ENCODE measurements around the gene SMARCB1. TPM values are rescaled to one million over a fixed set of nuclear protein-coding genes. Genes with fewer than 3 reads are reported as not detected.

The SMARCB1 gene
- total RNA-seq, 2 experiments from 2014 or later = 112 to 113 TPM

DNA sequence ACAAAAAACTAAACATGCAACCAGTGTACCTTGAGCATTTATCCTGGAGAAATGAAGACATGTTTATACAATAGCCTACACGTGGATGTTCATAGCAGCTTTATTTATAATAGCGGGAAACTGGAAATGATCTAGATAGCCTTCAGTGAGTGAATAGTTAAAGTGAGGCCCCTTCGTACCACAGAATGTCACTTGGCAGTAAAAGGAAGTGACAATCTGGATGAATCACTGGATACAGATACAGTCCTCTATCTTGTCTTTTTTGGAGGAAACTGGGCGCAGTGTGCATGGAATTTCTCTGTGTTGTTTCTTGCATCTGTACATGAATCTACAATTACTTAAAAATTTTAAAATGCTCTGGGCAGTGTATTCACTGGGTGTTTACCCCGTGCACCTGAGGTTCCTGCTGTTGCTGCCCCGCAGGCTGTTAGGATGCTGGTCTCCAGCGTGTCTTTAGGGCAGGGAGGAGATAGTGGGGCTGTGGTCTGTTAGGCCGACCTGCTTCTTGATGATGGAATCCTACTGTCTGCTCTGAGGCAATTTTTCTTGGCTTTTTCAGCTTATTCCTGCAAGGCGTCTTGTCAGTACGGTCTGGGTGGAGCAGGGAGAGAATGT lies 28.9 kb downstream of the SMARCB1 start:
- no peak overlapping the region for H3K27ac Mint-ChIP-seq
- no peak for ATAC-seq
- peaks cover 64% of the 10 kb centered on the region for H3K36me3 Mint-ChIP-seq (ENCODE audit: low read depth)

DNA sequence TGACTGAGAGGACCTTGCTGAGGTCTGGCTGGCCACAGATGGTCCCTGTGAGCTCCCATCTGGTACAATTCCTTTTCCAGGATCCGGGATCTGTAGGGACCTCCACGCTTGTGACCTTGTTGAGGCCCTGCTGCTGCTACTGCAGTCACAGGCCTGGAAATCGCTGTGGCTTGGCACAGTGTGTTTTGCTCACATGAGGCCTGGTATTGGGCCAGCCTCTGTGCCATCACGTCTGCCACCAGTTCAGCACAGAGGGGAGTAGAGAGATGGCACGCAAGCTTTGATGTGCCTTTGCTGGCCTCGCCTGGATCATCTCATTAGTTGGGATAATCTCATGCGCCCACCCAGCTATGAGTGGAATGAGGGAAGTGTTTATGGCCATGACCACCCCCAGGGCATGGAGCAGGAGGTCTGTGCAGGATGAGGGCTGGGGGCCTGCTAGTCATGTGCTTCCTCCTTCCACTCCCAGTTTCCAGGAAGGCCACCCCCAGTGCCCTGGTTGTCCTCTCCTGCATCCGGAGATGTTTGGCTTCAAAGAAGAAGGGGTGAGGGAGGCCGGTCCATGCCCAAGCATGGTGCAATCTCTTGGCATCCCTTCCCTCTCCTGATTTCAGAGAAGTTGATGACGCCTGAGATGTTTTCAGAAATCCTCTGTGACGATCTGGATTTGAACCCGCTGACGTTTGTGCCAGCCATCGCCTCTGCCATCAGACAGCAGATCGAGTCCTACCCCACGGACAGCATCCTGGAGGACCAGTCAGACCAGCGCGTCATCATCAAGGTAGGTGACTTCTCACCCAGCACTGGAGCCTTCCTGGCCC lies 29.6 kb downstream of the SMARCB1 start:
- ATAC-seq (no peak), DNase-seq (no peak)
- H3K9me3 Mint-ChIP-seq (ENCODE audit: insufficient read depth) = no peaks in the 10 kb centered on the region
- peaks cover 67% of the 10 kb centered on the region for H3K36me3 Mint-ChIP-seq (ENCODE audit: low read depth)
- ChIA-PET CTCF (no interaction called here), POLR2A (no interaction called here)
- H3K27me3 Mint-ChIP-seq (ENCODE audit: low read depth) = no peaks in the 10 kb centered on the region
- H3K4me1 Mint-ChIP-seq (ENCODE audit: low read depth) = peaks cover 26% of the 10 kb centered on the region
- no peak overlapping the region for H3K27ac Mint-ChIP-seq
- H3K4me3 Mint-ChIP-seq = no peak overlapping the region

More for the DNA sequence above, 28.9 kb downstream of the SMARCB1 start:
- H3K4me3 Mint-ChIP-seq = no peak overlapping the region
- H3K9me3 Mint-ChIP-seq (ENCODE audit: insufficient read depth) = no peaks in the 10 kb centered on the region
- POLR2A ChIA-PET = interaction anchor here (1.2 kb wide), 1 partner anchor 11 kb away, joined by 3 read pairs; no protein-coding TSS in a partner anchor
- H3K4me1 Mint-ChIP-seq (ENCODE audit: low read depth) = peaks cover 19% of the 10 kb centered on the region
- CTCF ChIA-PET = no interaction called here
- DNase-seq = no peak
- H3K27me3 Mint-ChIP-seq (ENCODE audit: low read depth) = no peaks in the 10 kb centered on the region

DNA sequence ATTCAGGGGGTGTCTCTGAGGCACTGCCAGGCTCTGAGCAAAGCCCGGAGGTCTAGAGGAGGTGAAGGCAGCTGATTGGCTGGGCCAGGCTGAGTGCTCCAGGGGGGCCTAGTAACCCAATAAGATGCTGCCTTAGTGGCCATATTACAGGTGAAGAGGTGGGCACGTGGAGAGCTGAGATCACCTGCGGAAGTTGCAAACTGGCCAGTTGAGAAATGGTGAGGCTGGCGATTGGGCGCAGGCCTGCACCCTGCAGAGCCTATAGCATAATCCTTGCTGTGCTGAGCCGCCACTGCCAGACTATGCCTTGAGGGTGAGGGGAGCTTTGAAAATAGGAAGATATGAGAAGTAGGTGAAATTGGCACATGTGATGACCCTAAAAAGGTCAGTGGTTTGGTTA lies 30.4 kb downstream of the SMARCB1 start:
- ATAC-seq (no peak), DNase-seq (no peak)
- Mint-ChIP-seq H3K27me3 (ENCODE audit: low read depth) (no peaks in the 10 kb centered on the region), H3K36me3 (ENCODE audit: low read depth) (peaks cover 68% of the 10 kb centered on the region), H3K27ac (no peak overlapping the region), H3K4me3 (no peak overlapping the region), H3K9me3 (ENCODE audit: insufficient read depth) (no peaks in the 10 kb centered on the region), H3K4me1 (ENCODE audit: low read depth) (peaks cover 31% of the 10 kb centered on the region)
- POLR2A ChIA-PET = no interaction called here
- CTCF ChIA-PET = no interaction called here

DNA sequence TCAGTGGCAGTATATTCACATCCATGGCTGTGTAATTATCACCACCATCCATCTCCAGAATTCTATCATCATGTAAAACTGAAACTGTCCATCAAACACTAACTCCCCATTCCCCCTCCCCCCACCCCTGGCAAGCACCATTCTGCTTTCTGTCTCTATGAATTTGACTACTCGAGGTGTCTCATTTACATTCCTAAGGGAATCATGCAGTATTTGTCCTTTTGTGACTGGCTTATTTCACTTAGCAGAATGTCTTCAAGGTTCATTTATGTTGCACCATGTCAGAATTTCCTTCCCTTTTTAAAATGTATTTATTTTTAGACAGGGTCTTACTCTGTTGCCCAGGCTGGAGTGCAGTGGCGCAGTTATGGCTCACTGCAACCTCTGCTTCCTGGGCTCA lies 31.8 kb downstream of the SMARCB1 start:
- H3K27ac Mint-ChIP-seq = peak overlapping the region; percentile 16
- no peak overlapping the region for H3K4me3 Mint-ChIP-seq

DNA sequence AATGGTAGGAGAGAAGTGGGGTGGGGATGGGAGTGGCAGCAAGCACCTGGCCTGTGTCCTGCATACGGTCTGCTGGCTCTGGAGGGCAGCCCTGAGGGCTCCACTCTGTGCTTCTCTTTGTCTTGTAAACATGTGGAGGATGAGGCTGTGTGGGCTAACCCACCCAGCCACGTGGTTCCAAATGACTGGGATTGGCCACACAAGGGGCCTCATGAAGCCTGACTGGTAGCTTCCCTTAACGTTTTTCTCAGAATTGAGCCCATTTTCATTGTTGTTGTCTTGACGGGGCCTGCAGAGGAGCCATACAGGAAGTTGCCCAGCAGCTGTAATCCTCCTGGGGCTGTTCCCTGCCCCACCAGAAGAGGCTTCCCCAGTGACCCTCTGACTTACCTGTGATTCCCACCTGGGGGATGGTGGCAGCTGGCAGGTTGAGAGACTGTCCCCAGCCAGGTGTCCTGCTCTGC lies 34.0 kb downstream of the SMARCB1 start:
- POLR2A ChIA-PET = interaction anchor here (0.6 to 2.0 kb wide), 5 partner anchors 15 to 74 kb away, joined by 3 to 12 read pairs (median 4); partner anchors contain the start of genes MIF, SLC2A11 and SMARCB1
- peak overlapping the region; percentile 97 for H3K27ac Mint-ChIP-seq
- peaks cover 82% of the 10 kb centered on the region for H3K36me3 Mint-ChIP-seq (ENCODE audit: low read depth)
- no peaks in the 10 kb centered on the region for H3K9me3 Mint-ChIP-seq (ENCODE audit: insufficient read depth)
- ATAC-seq = peak; percentile 89
- peak; percentile 84 for DNase-seq
- CTCF ChIA-PET = interaction anchor here (0.8 to 2.8 kb wide), 9 partner anchors 9 to 74 kb away, joined by 3 to 15 read pairs (median 4); partner anchors contain the start of genes C22orf15, DERL3, MIF and SLC2A11
- no peaks in the 10 kb centered on the region for H3K27me3 Mint-ChIP-seq (ENCODE audit: low read depth)
- H3K4me1 Mint-ChIP-seq (ENCODE audit: low read depth) = peaks cover 58% of the 10 kb centered on the region
- peak overlapping the region; percentile 41 for H3K4me3 Mint-ChIP-seq

More for the DNA sequence above, 31.8 kb downstream of the SMARCB1 start:
- peaks cover 73% of the 10 kb centered on the region for H3K36me3 Mint-ChIP-seq (ENCODE audit: low read depth)
- H3K27me3 Mint-ChIP-seq (ENCODE audit: low read depth) = no peaks in the 10 kb centered on the region
- ATAC-seq (no peak), DNase-seq (no peak)
- no peaks in the 10 kb centered on the region for H3K9me3 Mint-ChIP-seq (ENCODE audit: insufficient read depth)
- CTCF ChIA-PET = no interaction called here
- POLR2A ChIA-PET = no interaction called here
- H3K4me1 Mint-ChIP-seq (ENCODE audit: low read depth) = peaks cover 41% of the 10 kb centered on the region

DNA sequence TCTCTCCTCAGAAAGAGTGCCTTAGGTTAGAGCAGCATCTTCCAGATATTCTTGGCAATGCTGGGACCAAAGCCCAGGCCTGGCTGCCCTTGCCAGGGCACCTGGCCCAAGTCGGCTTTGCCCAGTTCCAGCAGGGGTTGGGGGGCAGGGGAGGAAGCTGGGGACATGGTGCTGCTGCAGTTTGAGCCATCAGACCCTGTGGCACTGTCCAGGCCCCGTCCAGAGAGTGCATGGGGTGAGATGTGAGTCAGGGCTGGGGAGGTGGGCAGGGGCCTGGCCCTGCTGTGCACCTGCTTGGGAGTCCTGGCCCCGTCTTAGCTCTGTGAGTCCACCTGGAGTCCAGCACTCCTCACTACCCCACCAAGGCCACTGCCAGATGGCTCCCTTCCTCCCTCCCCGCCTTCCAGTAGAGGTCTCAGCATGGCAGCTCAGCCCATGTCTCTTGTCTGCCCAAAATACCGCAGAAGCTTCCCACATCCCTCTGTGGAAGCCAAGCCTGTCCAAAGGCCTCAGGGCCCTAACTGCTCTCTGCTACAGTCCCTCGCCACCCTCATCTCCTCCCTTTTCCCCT lies 35.4 kb downstream of the SMARCB1 start:
- Mint-ChIP-seq H3K9me3 (ENCODE audit: insufficient read depth) (no peaks in the 10 kb centered on the region), H3K4me3 (no peak overlapping the region), H3K27ac (peak overlapping the region; percentile 85), H3K27me3 (ENCODE audit: low read depth) (no peaks in the 10 kb centered on the region), H3K36me3 (ENCODE audit: low read depth) (peaks cover 82% of the 10 kb centered on the region), H3K4me1 (ENCODE audit: low read depth) (peaks cover 68% of the 10 kb centered on the region)
- DNase-seq (no peak), ATAC-seq (no peak)
- ChIA-PET CTCF (interaction anchor here (1.2 to 2.8 kb wide), 4 partner anchors 28 to 72 kb away, joined by 4 to 15 read pairs (median 5); partner anchors contain the start of gene MIF), POLR2A (interaction anchor here (0.9 to 1.2 kb wide), 2 partner anchors 35 to 71 kb away, joined by 3 to 4 read pairs; partner anchors contain the start of gene SLC2A11)

DNA sequence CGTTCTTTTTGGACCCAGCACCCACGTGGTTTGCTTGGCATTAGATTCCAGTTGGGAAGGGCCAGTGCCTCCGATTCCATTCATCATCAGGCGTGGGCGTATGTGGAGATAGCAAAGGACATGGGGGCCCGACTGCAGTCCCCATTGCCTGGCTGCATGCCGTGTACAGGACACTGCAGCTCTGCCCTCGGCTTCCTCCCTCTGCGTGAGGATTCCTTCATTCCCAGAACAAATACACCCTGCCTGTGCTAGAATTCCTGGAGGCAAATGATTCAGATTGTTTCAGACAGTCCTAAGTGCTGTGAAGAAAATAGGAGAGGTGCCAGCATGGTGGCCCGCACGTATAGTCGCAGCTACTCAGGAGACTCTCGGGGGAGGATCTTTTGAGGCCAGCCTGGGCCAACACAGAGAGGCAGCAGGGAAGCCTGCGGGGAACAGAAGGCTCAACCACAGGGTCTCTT lies 36.6 kb downstream of the SMARCB1 start:
- ChIA-PET CTCF (interaction anchor here (2.5 kb wide), 1 partner anchor 27 kb away, joined by 7 read pairs; no protein-coding TSS in a partner anchor), POLR2A (no interaction called here)
- Mint-ChIP-seq H3K9me3 (ENCODE audit: insufficient read depth) (no peaks in the 10 kb centered on the region), H3K36me3 (ENCODE audit: low read depth) (peaks cover 81% of the 10 kb centered on the region), H3K4me1 (ENCODE audit: low read depth) (peaks cover 68% of the 10 kb centered on the region), H3K27ac (peak overlapping the region; percentile 78), H3K27me3 (ENCODE audit: low read depth) (no peaks in the 10 kb centered on the region), H3K4me3 (no peak overlapping the region)
- ATAC-seq (no peak), DNase-seq (no peak)

DNA sequence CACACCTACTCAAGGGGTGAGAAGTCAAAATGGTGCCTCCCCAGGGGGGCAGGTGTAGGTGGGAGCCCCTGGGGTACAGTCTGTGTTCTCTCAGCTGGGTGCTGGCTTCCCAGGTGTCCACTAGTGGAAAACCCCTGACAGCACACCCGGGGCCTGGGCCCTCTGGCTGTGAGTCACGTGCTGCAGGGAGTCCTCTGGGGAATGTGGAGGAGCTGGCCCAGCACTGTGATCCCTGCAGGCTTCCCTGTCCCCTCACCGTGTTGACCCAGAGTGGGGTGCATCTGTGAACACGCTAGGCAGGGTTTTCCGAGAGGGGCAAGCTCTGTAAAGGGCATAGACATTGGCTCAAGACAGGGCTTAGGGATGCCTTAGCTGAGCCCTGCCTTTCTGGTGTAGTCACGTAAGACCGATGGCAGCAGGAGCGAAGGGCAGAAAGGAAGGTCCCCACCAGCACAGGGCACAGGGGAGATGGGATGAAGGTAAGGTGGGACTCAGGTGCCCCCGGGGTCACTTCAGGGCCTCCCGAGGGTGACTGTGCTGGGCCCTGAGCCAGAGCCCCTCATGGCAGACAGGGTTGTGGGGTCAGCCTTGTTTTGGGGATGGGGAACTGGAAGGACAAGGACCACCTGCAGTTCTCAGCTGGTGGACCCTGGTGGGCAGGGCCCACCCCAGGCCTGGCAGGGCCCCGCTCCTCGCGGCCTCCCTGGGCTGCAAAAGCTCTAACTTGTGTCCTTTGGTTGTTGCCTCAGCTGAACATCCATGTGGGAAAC lies 37.9 kb downstream of the SMARCB1 start:
- Mint-ChIP-seq H3K27ac (peak overlapping the region; percentile 94), H3K4me1 (ENCODE audit: low read depth) (peaks cover 59% of the 10 kb centered on the region), H3K36me3 (ENCODE audit: low read depth) (peaks cover 78% of the 10 kb centered on the region), H3K27me3 (ENCODE audit: low read depth) (no peaks in the 10 kb centered on the region), H3K4me3 (no peak overlapping the region), H3K9me3 (ENCODE audit: insufficient read depth) (no peaks in the 10 kb centered on the region)
- ChIA-PET POLR2A (no interaction called here), CTCF (interaction anchor here (1.2 to 2.5 kb wide), 3 partner anchors 25 to 70 kb away, joined by 3 to 7 read pairs (median 3); partner anchors contain the start of genes MIF and SLC2A11)
- no peak for ATAC-seq
- DNase-seq = no peak

DNA sequence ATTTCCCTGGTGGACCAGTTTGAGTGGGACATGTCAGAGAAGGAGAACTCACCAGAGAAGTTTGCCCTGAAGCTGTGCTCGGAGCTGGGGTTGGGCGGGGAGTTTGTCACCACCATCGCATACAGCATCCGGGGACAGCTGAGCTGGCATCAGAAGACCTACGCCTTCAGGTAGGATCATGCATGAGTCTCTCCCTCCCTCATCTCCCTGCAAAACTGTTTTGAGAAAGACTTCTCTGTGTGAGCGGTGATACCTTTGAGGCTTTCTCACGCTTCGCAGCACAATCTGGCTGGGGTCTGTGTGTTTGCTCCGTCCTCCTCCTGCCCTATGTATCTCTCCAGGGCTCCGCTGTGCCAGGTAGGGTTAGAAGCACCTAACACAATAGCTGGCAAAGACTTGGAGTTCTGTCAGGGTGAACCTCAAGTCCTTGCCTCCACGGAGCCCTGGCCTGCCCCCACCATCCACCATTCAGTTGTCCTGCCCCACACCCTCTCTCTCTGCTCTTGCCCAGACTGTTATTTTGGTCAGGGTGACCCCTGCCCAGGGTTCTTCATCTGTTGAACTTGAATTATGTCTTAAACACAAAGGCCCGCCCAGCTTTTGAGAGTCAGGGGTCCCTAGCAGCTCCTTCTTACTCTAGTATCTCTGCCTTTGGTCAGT lies 38.6 kb downstream of the SMARCB1 start:
- Mint-ChIP-seq H3K9me3 (ENCODE audit: insufficient read depth) (no peaks in the 10 kb centered on the region), H3K36me3 (ENCODE audit: low read depth) (peaks cover 80% of the 10 kb centered on the region), H3K27me3 (ENCODE audit: low read depth) (no peaks in the 10 kb centered on the region), H3K4me3 (no peak overlapping the region), H3K27ac (peak overlapping the region; percentile 94), H3K4me1 (ENCODE audit: low read depth) (peaks cover 55% of the 10 kb centered on the region)
- CTCF ChIA-PET = interaction anchor here (1.2 kb wide), 1 partner anchor 69 kb away, joined by 3 read pairs; the partner anchor contains the start of gene MIF
- POLR2A ChIA-PET = no interaction called here
- no peak for DNase-seq
- ATAC-seq = no peak

DNA sequence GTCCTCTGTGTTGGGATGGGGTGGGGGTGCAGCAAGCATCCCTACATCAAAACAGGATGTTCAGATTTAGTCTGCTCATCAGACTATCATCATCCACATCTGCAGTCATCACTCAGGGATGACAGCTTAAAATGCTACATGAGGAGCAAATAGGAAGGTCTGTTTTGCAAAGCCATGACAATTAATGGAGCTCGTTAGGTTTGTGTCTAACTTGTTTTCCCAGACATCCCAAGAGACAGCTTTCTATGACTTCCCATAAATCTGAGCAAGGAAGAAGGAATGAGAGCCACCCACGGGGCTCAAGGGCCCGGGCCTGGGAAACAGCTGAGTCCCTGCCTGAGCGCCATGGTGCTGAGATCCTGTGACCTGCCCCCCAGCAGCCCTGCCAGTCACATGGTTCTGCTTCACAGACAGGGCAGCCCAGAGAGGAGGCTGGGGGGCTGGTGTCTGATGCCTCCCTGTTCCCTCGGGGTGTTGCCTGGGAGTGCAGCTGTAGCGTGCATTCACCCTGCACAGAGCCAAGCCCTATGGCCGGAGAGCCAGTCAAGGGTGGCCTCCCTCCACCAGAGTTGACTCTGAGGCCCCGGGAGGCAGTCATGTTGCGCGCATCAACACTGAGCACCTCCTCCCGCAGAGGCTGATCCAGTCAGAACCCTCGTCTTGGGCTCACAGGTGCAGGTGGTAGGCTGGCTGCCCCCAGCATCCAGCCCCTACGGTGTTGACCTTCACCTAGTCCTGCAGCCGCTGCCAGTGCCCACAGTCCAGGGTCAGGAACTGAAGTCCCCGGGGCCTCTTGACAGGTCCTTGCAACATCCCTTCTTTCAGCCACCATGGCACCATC lies 40.0 kb downstream of the SMARCB1 start:
- POLR2A ChIA-PET = interaction anchor here (1.1 kb wide), 1 partner anchor 12 kb away, joined by 3 read pairs; no protein-coding TSS in a partner anchor
- ATAC-seq (no peak), DNase-seq (no peak)
- Mint-ChIP-seq H3K9me3 (ENCODE audit: insufficient read depth) (no peaks in the 10 kb centered on the region), H3K36me3 (ENCODE audit: low read depth) (peaks cover 74% of the 10 kb centered on the region), H3K4me1 (ENCODE audit: low read depth) (peaks cover 44% of the 10 kb centered on the region), H3K27me3 (ENCODE audit: low read depth) (no peaks in the 10 kb centered on the region), H3K27ac (peak overlapping the region; percentile 94), H3K4me3 (no peak overlapping the region)
- CTCF ChIA-PET = no interaction called here
